Measurements from ENCODE around the gene RBM26.

Gene RBM26

GRCh38 chr13:79389026-79389425, 17.0 kb downstream of the RBM26 start:
- no peak overlapping the region for H3K4me3 ChIP-seq (ENCODE audit: insufficient read depth, low read depth, low read length)
- 81 to 100% methylated on average over 1 of the region's 1 CpG for WGBS, 2 experiments
- H3K36me3 ChIP-seq (ENCODE audit: control insufficient read depth, insufficient read depth, low read length), result no peaks in the 10 kb centered on the region
- H3K9me3 ChIP-seq (ENCODE audit: control insufficient read depth, low read length), result no peaks in the 10 kb centered on the region
- H3K27ac ChIP-seq (ENCODE audit: insufficient read depth, low read depth, low read length, poor library complexity, severe bottlenecking), result no peak overlapping the region
- peaks cover 13% of the 10 kb centered on the region for H3K4me1 ChIP-seq (ENCODE audit: control insufficient read depth, insufficient read depth, low read length)
- no peaks in the 10 kb centered on the region for H3K27me3 ChIP-seq (ENCODE audit: control insufficient read depth, insufficient read depth, low read length, poor library complexity, severe bottlenecking)

DNA sequence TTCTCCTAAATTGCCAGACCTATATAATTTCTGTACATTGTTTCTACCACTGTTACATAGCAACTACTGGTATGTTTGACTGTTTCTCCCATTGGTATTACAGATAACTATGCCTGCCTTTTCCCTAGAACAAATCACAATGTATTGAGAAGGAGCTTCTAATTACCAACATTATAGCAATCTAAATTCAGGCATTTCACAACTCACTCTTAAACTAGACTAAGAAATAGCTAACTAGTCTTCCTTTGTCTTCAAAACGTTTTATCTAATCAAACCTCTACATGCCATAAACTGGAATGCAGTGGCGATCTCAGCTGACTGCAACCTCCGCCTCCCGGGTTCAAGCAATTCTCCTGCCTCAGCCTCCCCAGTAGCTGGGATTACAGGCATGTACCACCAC, 18.2 kb downstream of the RBM26 start:
- Histone ChIP-seq H3K36me3 (ENCODE audit: control insufficient read depth, insufficient read depth, low read length) (no peaks in the 10 kb centered on the region), H3K27ac (ENCODE audit: insufficient read depth, low read depth, low read length, poor library complexity, severe bottlenecking) (no peak overlapping the region), H3K9me3 (ENCODE audit: control insufficient read depth, low read length) (no peaks in the 10 kb centered on the region), H3K4me1 (ENCODE audit: control insufficient read depth, insufficient read depth, low read length) (peaks cover 7% of the 10 kb centered on the region), H3K27me3 (ENCODE audit: control insufficient read depth, insufficient read depth, low read length, poor library complexity, severe bottlenecking) (no peaks in the 10 kb centered on the region), H3K4me3 (ENCODE audit: insufficient read depth, low read depth, low read length) (no peak overlapping the region)
- 86 to 93% methylated on average over 4 of the region's 4 CpGs for WGBS, 2 experiments

- WGBS, 2 experiments, result 100% methylated on average over 1 of the region's 1 CpG
- no peaks in the 10 kb centered on the region for H3K27me3 ChIP-seq (ENCODE audit: control insufficient read depth, insufficient read depth, low read length, poor library complexity, severe bottlenecking)
- no peaks in the 10 kb centered on the region for H3K36me3 ChIP-seq (ENCODE audit: control insufficient read depth, insufficient read depth, low read length)
- H3K9me3 ChIP-seq (ENCODE audit: control insufficient read depth, low read length), result no peaks in the 10 kb centered on the region
- H3K4me3 ChIP-seq (ENCODE audit: insufficient read depth, low read depth, low read length), result no peak overlapping the region
- peaks cover 6% of the 10 kb centered on the region for H3K4me1 ChIP-seq (ENCODE audit: control insufficient read depth, insufficient read depth, low read length)
- no peak overlapping the region for H3K27ac ChIP-seq (ENCODE audit: insufficient read depth, low read depth, low read length, poor library complexity, severe bottlenecking)
Measured at GRCh38 chr13:79386125-79386826, 19.8 kb downstream of the RBM26 start.

- no peaks in the 10 kb centered on the region for H3K9me3 ChIP-seq (ENCODE audit: control insufficient read depth, low read length)
- no peak overlapping the region for H3K4me3 ChIP-seq (ENCODE audit: insufficient read depth, low read depth, low read length)
- no peaks in the 10 kb centered on the region for H3K27me3 ChIP-seq (ENCODE audit: control insufficient read depth, insufficient read depth, low read length, poor library complexity, severe bottlenecking)
- peaks cover 6% of the 10 kb centered on the region for H3K4me1 ChIP-seq (ENCODE audit: control insufficient read depth, insufficient read depth, low read length)
- WGBS, 2 experiments, result 79 to 97% methylated on average over 1 of the region's 1 CpG
- no peak overlapping the region for H3K27ac ChIP-seq (ENCODE audit: insufficient read depth, low read depth, low read length, poor library complexity, severe bottlenecking)
- H3K36me3 ChIP-seq (ENCODE audit: control insufficient read depth, insufficient read depth, low read length), result no peaks in the 10 kb centered on the region
Measured at GRCh38 chr13:79385694-79386093, 20.4 kb downstream of the RBM26 start.

DNA sequence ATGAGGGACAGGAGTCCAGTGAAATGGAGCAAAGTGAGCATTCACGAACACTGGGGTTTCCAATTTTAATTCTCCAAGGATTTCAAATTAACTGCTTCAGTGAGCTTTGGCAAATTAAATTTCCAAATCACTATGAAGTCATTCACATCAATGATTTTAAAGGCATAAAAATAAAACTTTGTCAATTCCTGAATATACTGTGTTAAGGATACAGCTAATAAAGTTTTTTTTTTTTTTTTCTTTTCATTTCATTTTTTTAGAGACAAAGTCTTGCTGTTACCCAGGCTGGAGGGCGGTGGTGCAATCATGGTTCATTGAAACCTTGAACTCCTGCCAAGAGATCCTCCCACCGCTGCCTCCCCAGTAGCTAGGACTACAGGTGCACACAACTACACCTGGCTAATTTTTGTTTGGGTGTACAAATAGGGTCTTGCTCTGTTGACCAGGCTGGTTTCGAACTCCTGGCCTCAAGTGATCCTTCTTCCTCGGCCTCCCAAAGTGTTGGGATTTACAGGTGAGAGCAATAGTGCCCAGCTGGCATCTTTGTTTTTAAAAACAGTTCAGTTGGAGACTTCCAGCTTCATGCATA, 21.9 kb downstream of the RBM26 start:
- peaks cover 6% of the 10 kb centered on the region for H3K4me1 ChIP-seq (ENCODE audit: control insufficient read depth, insufficient read depth, low read length)
- no peaks in the 10 kb centered on the region for H3K9me3 ChIP-seq (ENCODE audit: control insufficient read depth, low read length)
- no peak overlapping the region for H3K27ac ChIP-seq (ENCODE audit: insufficient read depth, low read depth, low read length, poor library complexity, severe bottlenecking)
- WGBS, 2 experiments, result 93 to 94% methylated on average over 5 of the region's 5 CpGs
- no peaks in the 10 kb centered on the region for H3K27me3 ChIP-seq (ENCODE audit: control insufficient read depth, insufficient read depth, low read length, poor library complexity, severe bottlenecking)
- no peaks in the 10 kb centered on the region for H3K36me3 ChIP-seq (ENCODE audit: control insufficient read depth, insufficient read depth, low read length)
- no peak overlapping the region for H3K4me3 ChIP-seq (ENCODE audit: insufficient read depth, low read depth, low read length)

- no peaks in the 10 kb centered on the region for H3K9me3 ChIP-seq (ENCODE audit: control insufficient read depth, low read length)
- H3K36me3 ChIP-seq (ENCODE audit: control insufficient read depth, insufficient read depth, low read length), result no peaks in the 10 kb centered on the region
- H3K27ac ChIP-seq (ENCODE audit: insufficient read depth, low read depth, low read length, poor library complexity, severe bottlenecking), result no peak overlapping the region
- WGBS, 2 experiments, result 75% methylated on average over 1 of the region's 1 CpG; no CpG with 5 or more reads in 1 of the 2 experiments
- no peaks in the 10 kb centered on the region for H3K27me3 ChIP-seq (ENCODE audit: control insufficient read depth, insufficient read depth, low read length, poor library complexity, severe bottlenecking)
- peaks cover 4% of the 10 kb centered on the region for H3K4me1 ChIP-seq (ENCODE audit: control insufficient read depth, insufficient read depth, low read length)
- H3K4me3 ChIP-seq (ENCODE audit: insufficient read depth, low read depth, low read length), result no peak overlapping the region
Measured at GRCh38 chr13:79382545-79383275, 23.3 kb downstream of the RBM26 start.

DNA sequence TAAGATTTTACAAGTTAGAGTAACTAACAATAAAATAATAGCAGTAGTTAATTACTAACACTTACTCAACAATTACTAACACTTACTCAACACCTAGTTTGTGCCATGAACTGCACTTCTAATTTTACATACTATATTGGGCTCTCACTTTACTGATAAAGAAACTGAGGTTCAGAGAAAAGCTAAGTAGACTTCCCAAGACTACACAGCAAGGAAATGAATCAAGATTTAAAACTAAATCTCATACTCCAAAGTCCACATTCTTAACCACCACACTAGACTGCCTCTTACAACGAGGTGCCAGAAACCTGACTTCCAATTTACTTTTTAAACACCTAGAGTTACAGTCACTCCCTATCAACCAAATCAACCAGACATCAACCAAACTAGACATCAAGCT, 25.1 kb downstream of the RBM26 start:
- Histone ChIP-seq H3K27ac (ENCODE audit: insufficient read depth, low read depth, low read length, poor library complexity, severe bottlenecking) (no peak overlapping the region), H3K36me3 (ENCODE audit: control insufficient read depth, insufficient read depth, low read length) (peaks cover 7% of the 10 kb centered on the region), H3K27me3 (ENCODE audit: control insufficient read depth, insufficient read depth, low read length, poor library complexity, severe bottlenecking) (no peaks in the 10 kb centered on the region), H3K4me3 (ENCODE audit: insufficient read depth, low read depth, low read length) (no peak overlapping the region), H3K4me1 (ENCODE audit: control insufficient read depth, insufficient read depth, low read length) (no peaks in the 10 kb centered on the region), H3K9me3 (ENCODE audit: control insufficient read depth, low read length) (no peaks in the 10 kb centered on the region)
- WGBS, 2 experiments, result 90 to 98% methylated on average over 1 of the region's 1 CpG

DNA sequence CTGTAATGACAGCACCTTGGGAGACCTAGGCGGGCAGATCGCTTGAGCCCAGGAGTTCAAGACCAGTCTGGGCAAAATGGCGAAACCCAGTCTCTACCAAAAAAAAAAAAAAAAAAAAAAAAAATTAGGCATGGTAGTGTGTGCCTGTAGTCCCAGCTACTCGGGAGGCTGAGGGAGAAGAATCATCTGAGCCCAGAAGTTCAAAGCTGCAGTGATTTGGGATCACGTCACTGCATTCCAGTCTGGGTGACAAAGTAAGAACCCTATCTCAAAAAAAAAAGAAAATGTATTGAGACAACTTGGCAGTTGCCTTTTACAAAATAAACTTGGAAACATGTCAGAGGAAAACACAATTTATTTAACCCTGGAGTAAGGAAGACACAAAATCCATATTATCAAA, 26.8 kb downstream of the RBM26 start:
- Histone ChIP-seq H3K27ac (ENCODE audit: insufficient read depth, low read depth, low read length, poor library complexity, severe bottlenecking) (no peak overlapping the region), H3K4me1 (ENCODE audit: control insufficient read depth, insufficient read depth, low read length) (no peaks in the 10 kb centered on the region), H3K9me3 (ENCODE audit: control insufficient read depth, low read length) (no peaks in the 10 kb centered on the region), H3K4me3 (ENCODE audit: insufficient read depth, low read depth, low read length) (no peak overlapping the region), H3K36me3 (ENCODE audit: control insufficient read depth, insufficient read depth, low read length) (peaks cover 7% of the 10 kb centered on the region), H3K27me3 (ENCODE audit: control insufficient read depth, insufficient read depth, low read length, poor library complexity, severe bottlenecking) (no peaks in the 10 kb centered on the region)
- WGBS, 2 experiments, result 93 to 94% methylated on average over 4 to 5 of the region's 5 CpGs

DNA sequence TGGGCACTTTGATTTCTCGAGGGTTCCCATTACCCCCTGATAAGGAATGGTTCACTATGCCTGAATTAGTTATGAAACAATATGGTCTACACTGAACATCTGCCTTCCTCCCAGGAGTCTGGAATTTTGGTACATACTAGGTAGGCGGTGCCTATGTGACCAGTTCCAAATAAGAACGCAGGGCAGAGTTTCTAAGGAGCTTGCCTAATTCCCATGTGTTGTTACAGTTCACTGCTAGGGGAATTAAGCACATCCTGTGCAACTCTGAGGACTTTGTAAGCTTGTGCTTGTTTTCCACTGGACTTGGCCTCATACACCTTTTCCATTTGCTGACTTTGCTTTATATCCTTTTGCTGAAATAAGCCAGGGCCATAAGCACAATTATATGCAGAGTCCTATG, 29.2 kb downstream of the RBM26 start:
- no peaks in the 10 kb centered on the region for H3K27me3 ChIP-seq (ENCODE audit: control insufficient read depth, insufficient read depth, low read length, poor library complexity, severe bottlenecking)
- WGBS, 2 experiments, result 94 to 97% methylated on average over 3 of the region's 3 CpGs
- H3K36me3 ChIP-seq (ENCODE audit: control insufficient read depth, insufficient read depth, low read length), result peaks cover 14% of the 10 kb centered on the region
- no peak overlapping the region for H3K4me3 ChIP-seq (ENCODE audit: insufficient read depth, low read depth, low read length)
- H3K27ac ChIP-seq (ENCODE audit: insufficient read depth, low read depth, low read length, poor library complexity, severe bottlenecking), result no peak overlapping the region
- H3K9me3 ChIP-seq (ENCODE audit: control insufficient read depth, low read length), result no peaks in the 10 kb centered on the region
- H3K4me1 ChIP-seq (ENCODE audit: control insufficient read depth, insufficient read depth, low read length), result no peaks in the 10 kb centered on the region

DNA sequence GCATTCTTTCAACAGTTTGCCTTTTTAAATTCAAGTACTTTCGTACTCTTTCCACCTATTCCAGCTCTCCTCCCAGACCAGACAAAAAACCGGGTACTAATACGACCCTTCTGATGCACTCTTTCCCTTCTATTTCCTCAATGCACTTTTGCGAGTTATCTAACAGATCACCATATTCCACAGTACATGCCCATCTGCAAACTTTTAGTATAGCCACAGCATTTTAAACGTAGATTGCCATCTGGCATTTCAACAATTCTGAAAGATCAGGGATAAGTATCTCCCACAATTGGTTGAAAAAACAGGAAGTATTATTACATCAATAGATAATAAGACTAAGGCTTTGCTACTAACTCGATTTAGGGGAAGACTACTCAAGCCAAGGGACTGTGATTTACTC, 31.5 kb downstream of the RBM26 start:
- Histone ChIP-seq H3K36me3 (ENCODE audit: control insufficient read depth, insufficient read depth, low read length) (peaks cover 32% of the 10 kb centered on the region), H3K4me1 (ENCODE audit: control insufficient read depth, insufficient read depth, low read length) (no peaks in the 10 kb centered on the region), H3K27me3 (ENCODE audit: control insufficient read depth, insufficient read depth, low read length, poor library complexity, severe bottlenecking) (no peaks in the 10 kb centered on the region), H3K4me3 (ENCODE audit: insufficient read depth, low read depth, low read length) (no peak overlapping the region), H3K9me3 (ENCODE audit: control insufficient read depth, low read length) (no peaks in the 10 kb centered on the region), H3K27ac (ENCODE audit: insufficient read depth, low read depth, low read length, poor library complexity, severe bottlenecking) (peak overlapping the region; percentile 40)
- WGBS, 2 experiments, result 93 to 94% methylated on average over 5 of the region's 6 CpGs

All from ectodermal cell (in vitro differentiated cells).